Measurements from ENCODE around the gene CMKLR1. TPM values are rescaled to one million over a fixed set of nuclear protein-coding genes. Genes with fewer than 3 reads are reported as not detected.

CMKLR1 gene
- total and polyA plus RNA-seq, 9 of the 15 experiments (the other 6 are each of a cell fraction or from before 2014, with no cell fraction given) = 0.11 to 1.4 (median 0.20) TPM

DNA sequence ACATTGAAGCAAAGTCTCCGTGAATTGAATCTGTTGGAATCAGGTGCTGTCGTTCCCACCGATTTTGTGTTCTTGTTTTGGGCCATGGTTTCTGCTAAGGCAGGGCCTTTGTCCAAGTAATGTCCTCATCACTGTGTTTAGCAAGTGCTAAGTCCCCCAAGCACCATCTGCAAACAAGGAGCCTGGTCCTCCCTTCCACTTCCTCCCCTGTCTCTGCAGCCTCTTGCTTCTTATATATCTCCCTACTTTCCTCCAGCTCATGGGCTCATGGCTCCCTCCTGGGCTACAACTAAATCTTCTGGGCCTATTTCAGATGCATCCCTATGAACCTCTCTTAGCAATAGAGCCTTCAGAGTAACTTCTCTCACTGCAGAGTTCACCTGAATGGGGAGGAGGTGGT is 25.8 kb upstream of the CMKLR1 start (continued):
- TF ChIP-seq PCBP2 (IDR thresholded peaks at IDR 0.05; ENCODE audit: low read depth, low read length, poor library complexity, severe bottlenecking) (no peak), ZKSCAN3 (CRISPR knock-in tag; IDR thresholded peaks at IDR 0.05) (no peak), CCNT2 (IDR thresholded peaks at IDR 0.05; ENCODE audit: borderline replicate concordance, extremely low read depth, insufficient read length, low read depth, low read length) (no peak), BCL6 (CRISPR knock-in tag; IDR thresholded peaks at IDR 0.05) (no peak), SMC3 (conservative IDR thresholded peaks at IDR 0.05; ENCODE audit: insufficient read depth, low read depth, low read length) (no peak), ZNF778 (CRISPR knock-in tag; IDR thresholded peaks at IDR 0.05) (no peak), JUNB (CRISPR knock-in tag; conservative IDR thresholded peaks at IDR 0.05) (no peak)
- TF ChIP-seq, protein P1, sequence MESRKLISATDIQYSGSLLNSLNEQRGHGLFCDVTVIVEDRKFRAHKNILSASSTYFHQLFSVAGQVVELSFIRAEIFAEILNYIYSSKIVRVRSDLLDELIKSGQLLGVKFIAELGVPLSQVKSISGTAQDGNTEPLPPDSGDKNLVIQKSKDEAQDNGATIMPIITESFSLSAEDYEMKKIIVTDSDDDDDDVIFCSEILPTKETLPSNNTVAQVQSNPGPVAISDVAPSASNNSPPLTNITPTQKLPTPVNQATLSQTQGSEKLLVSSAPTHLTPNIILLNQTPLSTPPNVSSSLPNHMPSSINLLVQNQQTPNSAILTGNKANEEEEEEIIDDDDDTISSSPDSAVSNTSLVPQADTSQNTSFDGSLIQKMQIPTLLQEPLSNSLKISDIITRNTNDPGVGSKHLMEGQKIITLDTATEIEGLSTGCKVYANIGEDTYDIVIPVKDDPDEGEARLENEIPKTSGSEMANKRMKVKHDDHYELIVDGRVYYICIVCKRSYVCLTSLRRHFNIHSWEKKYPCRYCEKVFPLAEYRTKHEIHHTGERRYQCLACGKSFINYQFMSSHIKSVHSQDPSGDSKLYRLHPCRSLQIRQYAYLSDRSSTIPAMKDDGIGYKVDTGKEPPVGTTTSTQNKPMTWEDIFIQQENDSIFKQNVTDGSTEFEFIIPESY (CRISPR knock-in tag; IDR thresholded peaks at IDR 0.05) = no peak

GRCh38 chr12:108363565-108363964 is 24.5 kb upstream of the CMKLR1 start:
- Histone ChIP-seq H3K4me1 (replicated peaks in 1 of 2; ENCODE audit: control insufficient read depth in 2 of 2, insufficient read depth in 2 of 2, low read length in 2 of 2) (no peaks in the 10 kb centered on the region), H3K9ac (ENCODE audit: insufficient read depth in 1 of 2, low read depth in 2 of 2, low read length in 2 of 2) (no peak overlapping the region), H3K4me3 (no peak overlapping the region), H3K4me2 (ENCODE audit: insufficient read depth, low read length) (no peak overlapping the region), H3K36me3 (ENCODE audit: control insufficient read depth, insufficient read depth, low read length) (no peaks in the 10 kb centered on the region), H3K9me1 (ENCODE audit: control insufficient read depth, insufficient read depth, low read length) (no peaks in the 10 kb centered on the region), H3K9me3 (replicated peaks; ENCODE audit: control insufficient read depth, insufficient read depth, low read depth, low read length) (no peaks in the 10 kb centered on the region), H2AFZ (ENCODE audit: low read depth, low read length) (no peak overlapping the region), H3K27me3 (ENCODE audit: control insufficient read depth in 2 of 2, insufficient read depth in 2 of 2, low read length in 2 of 2) (peaks cover 5 to 35% of the 10 kb centered on the region in 2 experiments; a peak in 4 of 5 replicates), H3K27ac (ENCODE audit: extremely low read depth, low read depth, low read length) (no peak overlapping the region), H3K79me2 (ENCODE audit: control insufficient read depth, insufficient read depth, low read length) (no peaks in the 10 kb centered on the region), H4K20me1 (replicated peaks; ENCODE audit: control insufficient read depth, insufficient read depth, low read length) (no peaks in the 10 kb centered on the region)
- DNase-seq (ENCODE audit: extremely low read depth in 1 of 4, low spot score in 3 of 4) (no peak), FAIRE-seq (peak; percentile 72), ATAC-seq (no peak)
- in situ Hi-C loops (cut with MboI) (no loop called here), intact Hi-C loops (cut with micrococcal nuclease) (no loop called here)
- BruUV-seq (replicated peaks) = no TSS peak
- ChIA-PET POLR2A (no interaction called here), CTCF (ENCODE audit: low intra/inter-chr PET ratio) (no interaction called here)
- no peak for TF ChIP-seq SFPQ (IDR thresholded peaks at IDR 0.05; ENCODE audit: low read depth, low read length)
- no CpG with 5 or more reads among the region's 1 CpG for WGBS (ENCODE audit: insufficient coverage, low coverage, missing lambda C conversion rate)

All from K562 (cell line).